KOPT-K1 (cell line): ENCODE measurements around the gene MAGI1.

Experiments used
- H3K27ac ChIP-seq: fragments of 200-600 bp; sonication (generic); 2 replicates; pipeline ENCODE4 v1.5.1; 2016; ENCODE audit warnings: antibody characterized with exemption, mild to moderate bottlenecking, low read depth, low read length; ENCODE audit not compliant: poor library complexity, severe bottlenecking
- H3K36me3 ChIP-seq: fragments of 200-600 bp; sonication (generic); 2 replicates; pipeline ENCODE4 v1.5.1; 2017; ENCODE audit warnings: antibody characterized with exemption, mild to moderate bottlenecking, low read length, moderate library complexity; ENCODE audit not compliant: insufficient read depth
- H3K9me3 ChIP-seq: fragments of 200-600 bp; sonication (generic); 2 replicates; pipeline ENCODE4 v1.5.1; 2017; ENCODE audit warnings: antibody characterized with exemption, low read length, mild to moderate bottlenecking; ENCODE audit not compliant: insufficient read depth, poor library complexity, severe bottlenecking

MAGI1 gene

DNA sequence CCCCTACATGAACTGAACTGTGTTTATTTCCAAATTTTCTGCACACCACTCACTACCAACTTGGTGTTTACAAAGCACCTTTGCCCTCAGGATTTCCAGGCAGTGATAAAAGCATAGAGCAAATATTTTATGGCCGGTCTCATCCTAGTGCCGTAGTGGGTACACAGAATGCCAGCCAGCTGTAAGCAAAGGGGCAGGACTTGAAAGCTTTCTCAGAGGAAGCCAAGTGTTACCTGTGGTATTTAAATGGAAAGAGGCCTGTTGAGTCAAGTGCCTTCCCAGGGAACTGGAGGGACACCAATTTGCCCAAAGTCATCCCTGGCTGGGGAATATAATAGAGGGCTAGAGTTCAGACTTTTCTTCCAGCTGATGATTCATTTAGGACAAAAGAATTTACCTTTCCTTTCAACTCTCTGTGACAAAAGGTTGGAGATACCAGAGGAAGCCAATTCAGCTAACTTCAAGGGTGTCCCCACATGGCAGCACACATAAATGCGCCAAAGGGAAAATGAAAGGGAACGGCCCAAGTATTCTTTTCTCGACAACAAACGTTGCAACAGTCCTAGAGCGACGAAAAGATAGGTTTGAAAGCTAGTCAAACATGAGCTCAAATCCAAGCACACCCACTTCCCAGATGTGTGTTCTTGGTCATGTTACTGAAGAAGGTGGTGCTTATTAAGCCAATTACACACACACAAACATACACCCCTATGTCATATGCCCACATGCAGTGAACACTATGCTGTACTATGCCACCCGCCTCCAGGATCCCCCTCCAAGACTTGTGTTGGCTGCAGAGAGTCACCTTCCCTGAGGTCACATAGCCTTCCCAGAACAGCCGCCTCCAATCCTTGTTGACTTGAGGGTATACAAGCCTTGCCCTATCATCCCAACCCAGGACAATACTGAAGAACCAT, 27.7 kb downstream of the MAGI1 start:
- Histone ChIP-seq H3K27ac (no peak overlapping the region), H3K36me3 (no peaks in the 10 kb centered on the region)

DNA sequence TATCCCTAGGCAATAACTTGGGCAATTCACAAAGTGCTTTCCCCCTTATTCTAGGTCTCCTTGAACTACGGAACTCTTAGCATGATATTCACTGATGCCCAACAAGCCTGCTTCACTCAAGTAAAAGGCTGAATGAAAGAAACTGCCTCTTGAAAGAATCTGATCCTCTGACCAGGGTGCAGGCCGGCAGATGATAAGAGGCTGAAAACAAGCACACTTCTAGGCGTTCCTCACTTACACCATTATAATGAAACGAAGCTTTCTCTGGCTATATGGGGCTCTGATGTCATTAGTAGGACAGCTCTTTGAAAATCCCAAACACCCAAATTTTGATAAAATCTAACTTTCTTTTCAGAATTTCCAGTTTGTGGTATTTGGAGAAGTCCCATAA, 28.4 kb downstream of the MAGI1 start:
- H3K9me3 ChIP-seq = no peaks in the 10 kb centered on the region
- no peak overlapping the region for H3K27ac ChIP-seq
- no peaks in the 10 kb centered on the region for H3K36me3 ChIP-seq

More for the DNA sequence above, 27.7 kb downstream of the MAGI1 start:
- no peaks in the 10 kb centered on the region for H3K9me3 ChIP-seq

DNA sequence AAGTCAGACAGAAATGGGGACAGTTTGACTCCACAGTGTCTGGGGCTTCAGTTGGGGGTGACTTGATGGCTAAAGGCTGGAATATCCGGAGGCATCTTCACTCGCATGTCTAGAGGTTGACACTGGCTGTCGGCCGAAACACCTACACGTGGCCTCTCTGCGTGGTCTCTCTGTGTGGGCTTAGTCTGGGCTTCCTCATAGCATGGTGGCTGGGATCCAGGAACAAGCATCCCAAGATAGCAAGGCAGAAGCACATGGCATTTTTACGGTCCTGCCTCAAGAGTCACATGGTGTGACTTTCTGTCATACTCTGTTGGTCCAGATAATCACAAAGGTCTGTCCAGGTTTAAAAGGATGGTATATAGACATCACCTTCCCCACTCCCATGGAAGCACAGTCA, 34.5 kb downstream of the MAGI1 start:
- no peak overlapping the region for H3K27ac ChIP-seq
- no peaks in the 10 kb centered on the region for H3K36me3 ChIP-seq
- H3K9me3 ChIP-seq = no peaks in the 10 kb centered on the region

DNA sequence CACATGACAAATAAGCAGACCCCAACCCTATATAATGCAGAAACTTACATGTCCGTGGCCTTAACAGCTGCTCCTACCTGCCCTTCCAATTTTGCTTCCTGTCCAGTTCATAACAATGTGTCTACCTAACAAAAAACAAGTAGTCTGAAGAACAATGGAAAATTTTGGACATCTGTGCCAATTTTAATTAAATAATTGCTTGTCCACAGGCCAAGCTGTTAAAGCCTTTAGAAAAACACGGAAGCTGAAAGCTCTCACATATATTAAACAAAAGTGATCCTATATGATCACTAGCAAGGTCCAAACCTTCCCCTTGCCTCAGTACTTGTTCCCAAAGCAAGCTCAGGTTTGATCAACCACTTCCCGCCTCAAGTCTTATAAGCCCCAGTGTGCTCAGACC, 37.1 kb downstream of the MAGI1 start:
- no peaks in the 10 kb centered on the region for H3K36me3 ChIP-seq
- H3K27ac ChIP-seq = no peak overlapping the region
- no peaks in the 10 kb centered on the region for H3K9me3 ChIP-seq

DNA sequence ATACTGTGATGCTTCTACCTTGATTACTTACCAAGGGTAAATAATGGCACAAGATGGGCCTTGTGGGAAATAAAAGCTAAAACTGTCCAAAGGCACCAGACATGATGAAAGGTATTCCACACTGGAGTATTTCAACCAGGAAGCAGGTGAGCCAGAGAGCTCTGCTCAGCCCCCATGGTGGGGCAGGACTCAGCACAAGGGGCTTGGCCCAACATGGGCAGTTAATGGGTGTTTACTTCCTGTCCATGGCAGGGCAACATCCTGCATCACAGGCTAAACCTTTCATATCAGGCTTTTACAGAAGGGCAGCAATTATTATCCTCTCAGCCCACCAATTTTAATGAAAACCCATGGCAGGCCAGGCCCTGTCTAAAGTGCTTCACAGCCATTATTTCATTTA, 38.2 kb downstream of the MAGI1 start:
- no peak overlapping the region for H3K27ac ChIP-seq
- no peaks in the 10 kb centered on the region for H3K9me3 ChIP-seq
- no peaks in the 10 kb centered on the region for H3K36me3 ChIP-seq

DNA sequence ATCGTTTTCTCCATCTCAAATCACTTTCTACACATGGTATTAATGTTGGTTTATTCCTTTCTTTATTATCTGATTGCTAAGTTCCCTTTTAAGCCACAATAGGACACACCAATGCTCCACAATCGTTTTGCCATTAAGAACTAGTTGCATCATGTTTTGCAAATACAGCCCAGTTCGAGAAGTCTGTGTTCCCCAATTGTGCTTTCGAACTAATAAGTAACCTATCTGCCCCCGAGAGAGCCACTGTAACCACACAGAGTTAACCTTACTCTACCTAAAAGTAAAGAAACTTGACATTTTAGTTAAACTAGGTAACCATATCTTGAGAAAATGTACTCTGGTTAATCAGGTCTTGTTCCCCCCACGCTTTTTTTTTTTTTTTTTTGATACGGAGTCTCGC, 39.1 kb downstream of the MAGI1 start:
- H3K27ac ChIP-seq = no peak overlapping the region
- no peaks in the 10 kb centered on the region for H3K9me3 ChIP-seq

DNA sequence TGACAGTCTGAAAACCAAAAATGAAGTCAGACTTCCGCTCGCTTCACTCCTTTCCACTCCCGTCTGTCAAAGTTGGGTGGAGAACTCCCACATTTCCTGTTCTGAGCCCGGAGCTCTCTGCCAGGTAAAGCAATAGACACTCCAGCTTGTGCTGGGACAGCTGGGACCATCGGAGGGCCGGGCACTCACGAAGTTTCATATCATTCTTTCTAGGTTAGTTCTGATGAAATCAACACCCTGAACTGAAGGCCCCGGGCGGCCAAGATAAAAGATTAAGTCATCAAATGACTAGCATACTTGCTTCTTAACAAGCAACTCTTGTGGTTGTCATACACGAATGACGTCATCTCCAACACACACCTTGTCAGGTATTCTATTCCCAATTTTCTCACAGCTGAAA, 42.1 kb downstream of the MAGI1 start:
- Histone ChIP-seq H3K27ac (no peak overlapping the region), H3K9me3 (no peaks in the 10 kb centered on the region), H3K36me3 (no peaks in the 10 kb centered on the region)

More for the DNA sequence above, 39.1 kb downstream of the MAGI1 start:
- no peaks in the 10 kb centered on the region for H3K36me3 ChIP-seq

DNA sequence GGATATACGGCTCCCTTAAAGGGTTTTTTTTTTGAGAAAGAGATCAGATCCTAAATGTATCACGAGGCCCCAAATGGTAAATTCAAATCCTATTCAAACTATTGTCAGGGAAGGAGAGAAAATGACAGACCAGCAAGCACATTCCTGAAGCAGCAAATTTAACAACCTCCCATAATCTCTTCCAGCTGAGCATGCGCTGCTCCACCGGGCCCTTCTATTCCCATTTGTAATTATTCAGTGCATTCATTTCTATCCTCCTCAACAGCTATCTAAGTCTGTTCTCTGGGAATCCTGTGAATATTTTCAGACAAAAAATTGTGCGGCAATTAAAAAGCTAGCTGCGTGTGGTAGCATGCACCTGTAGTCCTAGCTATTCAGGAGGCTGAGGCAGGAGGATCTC, 43.2 kb downstream of the MAGI1 start:
- no peaks in the 10 kb centered on the region for H3K36me3 ChIP-seq
- no peaks in the 10 kb centered on the region for H3K9me3 ChIP-seq
- H3K27ac ChIP-seq = no peak overlapping the region

DNA sequence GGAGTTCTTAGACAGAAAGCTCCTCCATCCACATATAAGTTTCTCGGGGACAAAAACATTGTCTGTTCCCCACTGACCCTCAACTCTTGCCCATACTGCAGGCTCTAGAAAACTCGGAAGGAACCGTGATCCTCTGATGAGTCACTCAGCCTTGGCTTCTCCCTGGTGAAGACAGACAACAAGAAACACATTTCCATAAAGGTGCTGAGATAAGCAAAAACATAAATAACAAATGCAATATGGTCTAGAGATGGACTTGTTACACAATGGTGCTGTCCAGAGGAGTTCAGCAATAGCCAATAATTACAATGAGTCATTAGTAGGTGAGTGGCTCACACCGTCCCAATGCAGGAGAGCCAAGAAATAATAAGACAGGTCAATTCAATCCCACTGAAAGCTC, 43.7 kb downstream of the MAGI1 start:
- no peaks in the 10 kb centered on the region for H3K36me3 ChIP-seq
- no peak overlapping the region for H3K27ac ChIP-seq
- H3K9me3 ChIP-seq = no peaks in the 10 kb centered on the region

DNA sequence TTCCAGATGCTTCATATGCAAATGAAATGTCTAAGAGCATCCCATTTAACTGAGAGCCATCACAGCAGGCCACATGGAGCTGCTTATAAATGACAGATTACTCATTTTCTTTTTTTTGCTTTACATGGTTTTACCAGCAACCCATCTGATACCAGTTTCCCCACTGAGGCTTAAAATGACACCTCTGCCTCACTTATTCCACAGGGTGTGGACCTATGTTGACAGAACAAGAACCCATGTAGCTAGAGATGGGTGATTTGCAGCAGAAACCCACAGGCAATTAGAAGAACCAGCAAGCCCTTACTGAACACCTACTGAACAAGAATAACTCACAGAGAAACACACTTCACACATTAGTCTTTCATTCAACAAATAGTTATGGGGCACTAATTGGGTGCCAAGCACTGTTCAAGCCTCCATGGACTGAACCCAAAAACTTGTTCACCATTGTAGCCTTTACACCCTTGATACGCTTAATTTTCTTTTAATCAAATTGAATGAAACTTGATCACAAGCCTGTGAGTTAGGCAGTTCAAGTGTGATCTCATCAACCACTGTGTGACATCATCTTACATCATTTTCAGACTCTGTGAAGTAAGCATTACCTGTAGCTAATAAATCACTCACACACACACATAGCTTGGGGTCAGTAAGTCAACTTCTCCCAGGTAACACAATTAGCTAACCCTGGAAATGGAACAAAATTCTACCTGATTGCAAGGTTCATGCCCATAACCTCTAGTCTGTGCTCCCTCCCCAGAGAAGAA, 45.4 kb downstream of the MAGI1 start:
- Histone ChIP-seq H3K36me3 (no peaks in the 10 kb centered on the region), H3K27ac (no peak overlapping the region), H3K9me3 (no peaks in the 10 kb centered on the region)

DNA sequence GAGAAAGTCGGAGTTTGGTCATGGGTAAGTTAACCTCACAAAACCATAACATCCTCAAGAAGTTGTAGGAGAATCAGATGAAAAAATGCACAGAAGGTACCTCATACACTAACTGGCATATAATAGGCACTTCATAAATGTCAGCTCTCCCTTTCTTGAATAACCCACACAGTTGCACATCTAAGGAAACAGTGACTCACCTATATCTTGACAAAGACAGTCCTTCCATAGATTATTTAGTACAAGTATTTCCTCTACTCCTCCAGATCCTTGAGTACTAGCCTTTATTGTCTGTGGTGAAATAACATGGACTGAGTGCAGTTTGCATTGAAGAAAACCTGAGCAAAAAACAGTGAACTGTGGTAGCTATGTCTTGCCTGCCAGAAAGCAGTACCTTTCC, 46.6 kb downstream of the MAGI1 start:
- H3K9me3 ChIP-seq = no peaks in the 10 kb centered on the region
- no peak overlapping the region for H3K27ac ChIP-seq

DNA sequence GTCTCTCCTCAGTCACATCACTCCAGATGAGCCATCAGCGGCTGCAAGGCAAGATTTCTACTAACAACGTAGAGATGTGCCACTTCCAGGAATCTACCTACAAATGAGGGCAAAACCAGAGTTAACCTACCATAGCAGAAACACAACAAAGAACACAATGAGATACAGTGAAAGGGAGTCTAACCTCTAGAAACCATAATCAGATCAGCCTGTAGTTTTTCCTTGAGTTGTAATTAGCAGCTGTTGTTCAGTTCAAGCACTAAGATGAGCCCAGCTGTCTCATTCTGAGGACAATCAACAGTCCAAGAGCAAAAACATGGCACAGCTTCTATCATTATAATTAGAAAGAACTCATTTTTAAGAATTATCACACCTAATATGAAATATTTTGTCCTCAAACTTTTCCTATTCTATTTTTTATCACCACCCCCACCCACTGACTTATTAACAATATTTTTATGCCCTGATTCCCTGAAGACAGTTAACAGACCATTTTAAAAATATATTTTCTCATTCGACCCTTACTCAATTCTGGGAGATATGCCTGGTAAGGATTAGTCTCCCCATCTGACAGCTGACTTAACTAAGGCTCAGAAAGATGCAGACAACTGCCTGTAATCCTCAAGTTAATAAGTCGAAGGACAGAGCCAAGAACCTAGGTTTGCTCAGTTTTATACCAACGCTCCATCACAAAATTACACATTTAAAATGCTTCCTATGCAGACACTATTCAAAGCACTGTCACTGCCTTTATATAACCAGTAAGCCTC, 50.1 kb downstream of the MAGI1 start:
- Histone ChIP-seq H3K27ac (no peak overlapping the region), H3K36me3 (no peaks in the 10 kb centered on the region), H3K9me3 (no peaks in the 10 kb centered on the region)

More for the DNA sequence above, 46.6 kb downstream of the MAGI1 start:
- H3K36me3 ChIP-seq = no peaks in the 10 kb centered on the region

DNA sequence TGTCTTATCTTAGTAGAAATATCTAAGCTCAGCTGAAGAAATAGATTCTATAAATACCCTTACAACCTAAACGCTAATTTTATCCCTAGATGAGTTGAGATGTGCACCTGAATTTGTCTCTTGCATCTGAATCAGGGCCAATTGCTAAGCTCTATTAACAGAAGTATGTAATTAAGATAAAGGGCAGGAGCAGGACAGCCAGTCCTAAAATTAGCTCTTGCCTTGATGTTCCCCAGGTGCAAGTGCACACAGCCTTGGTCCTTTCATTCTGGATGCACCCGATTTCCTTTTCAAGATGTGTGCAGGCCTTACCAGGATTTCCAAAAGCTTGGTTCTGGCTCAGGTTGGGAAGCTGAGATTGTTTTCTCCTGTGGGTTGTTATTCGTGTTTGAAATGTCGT, 52.4 kb downstream of the MAGI1 start:
- no peaks in the 10 kb centered on the region for H3K9me3 ChIP-seq
- H3K27ac ChIP-seq = no peak overlapping the region
- no peaks in the 10 kb centered on the region for H3K36me3 ChIP-seq

DNA sequence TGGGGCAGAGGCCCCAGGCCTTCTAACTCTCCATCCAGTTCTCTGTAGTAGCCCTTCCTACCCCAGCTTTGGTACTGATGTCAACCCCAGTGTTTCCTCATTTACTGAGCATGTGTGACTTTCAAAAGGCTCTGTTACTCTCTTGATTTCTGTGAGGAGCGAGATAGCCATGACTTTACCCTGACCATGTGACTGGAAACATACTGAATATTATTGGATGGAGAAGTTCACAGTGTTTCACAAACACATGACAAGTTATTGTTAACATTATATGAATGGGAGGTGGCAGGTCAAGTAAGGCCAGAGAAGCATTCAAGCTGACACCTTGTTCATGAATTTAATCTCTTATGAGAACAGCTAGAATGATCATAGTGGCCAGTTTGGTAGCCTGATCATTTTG, 53.7 kb downstream of the MAGI1 start:
- H3K9me3 ChIP-seq = no peaks in the 10 kb centered on the region
- no peak overlapping the region for H3K27ac ChIP-seq
- no peaks in the 10 kb centered on the region for H3K36me3 ChIP-seq

DNA sequence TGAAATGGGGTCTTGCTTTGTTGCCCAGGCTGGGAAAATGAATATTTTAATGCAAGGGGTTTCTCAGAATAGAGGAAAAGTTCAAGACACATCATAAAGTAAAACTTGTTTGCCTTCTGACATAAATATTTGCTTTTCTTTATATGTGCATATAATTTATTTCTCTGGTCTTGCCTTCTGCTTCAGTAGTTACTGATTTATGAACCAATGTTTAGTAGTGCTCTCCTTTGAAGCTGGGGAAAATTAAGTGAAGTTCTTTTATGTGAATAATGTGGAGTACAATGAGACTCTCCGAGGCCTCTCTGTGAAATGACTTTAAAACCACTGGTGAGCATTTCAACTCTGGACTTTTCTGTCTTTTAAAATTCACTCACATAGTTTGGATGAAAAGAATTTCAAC, 55.6 kb downstream of the MAGI1 start:
- Histone ChIP-seq H3K9me3 (no peaks in the 10 kb centered on the region), H3K27ac (no peak overlapping the region), H3K36me3 (no peaks in the 10 kb centered on the region)
